Endodermal cell (in vitro differentiated cells): ENCODE data around the gene C13orf46. TPM values are rescaled to one million over a fixed set of nuclear protein-coding genes. Genes with fewer than 3 reads are reported as not detected.

Experiments
- DNase-seq: peaks from one replicate; pipeline ENCODE4 v3.0.0-alpha.2; 2017
- H3K27ac ChIP-seq: 2 replicates; pipeline ENCODE4 v1.5.1; 2013; ENCODE audit warnings: mild to moderate bottlenecking, low read depth, low read length, moderate library complexity
- H3K27me3 ChIP-seq: 2 replicates; pipeline ENCODE4 v1.6.1; 2013; ENCODE audit warnings: mild to moderate bottlenecking, low read length, moderate library complexity; ENCODE audit not compliant: insufficient read depth, control insufficient read depth, poor library complexity, severe bottlenecking
- H3K36me3 ChIP-seq: 2 replicates; pipeline ENCODE4 v1.7.0; 2013; ENCODE audit warnings: mild to moderate bottlenecking, low read length, moderate library complexity; ENCODE audit not compliant: control insufficient read depth, insufficient read depth
- H3K4me1 ChIP-seq: one replicate; pipeline ENCODE4 v1.7.0; 2013; ENCODE audit warnings: low read length; ENCODE audit not compliant: control insufficient read depth, insufficient read depth
- H3K4me3 ChIP-seq: 2 replicates; pipeline ENCODE4 v1.5.1; 2013; ENCODE audit warnings: mild to moderate bottlenecking, low read length, moderate library complexity
- H3K9ac ChIP-seq: 2 replicates; pipeline ENCODE4 v1.6.1; 2013; ENCODE audit warnings: mild to moderate bottlenecking, low read length, moderate library complexity; ENCODE audit not compliant: poor library complexity, severe bottlenecking; ENCODE audit errors: extremely low read depth
- H3K9me3 ChIP-seq: 2 replicates; pipeline ENCODE4 v1.6.1; 2013; ENCODE audit warnings: mild to moderate bottlenecking, low read length, moderate library complexity; ENCODE audit not compliant: control insufficient read depth
- H3K27ac Mint-ChIP-seq: 2 replicates; pipeline ENCODE4 v1.8.0; 2020; ENCODE audit warnings: mixed read lengths
- H3K27me3 Mint-ChIP-seq: 2 replicates; pipeline ENCODE4 v1.8.0; 2021; ENCODE audit warnings: mild to moderate bottlenecking, mixed read lengths; ENCODE audit not compliant: insufficient read depth
- H3K36me3 Mint-ChIP-seq: 2 replicates; pipeline ENCODE4 v1.8.0; 2020; ENCODE audit warnings: low read depth, mixed read lengths
- H3K4me1 Mint-ChIP-seq: 2 replicates; pipeline ENCODE4 v1.8.0; 2020; ENCODE audit warnings: mixed read lengths
- H3K4me3 Mint-ChIP-seq: 2 replicates; pipeline ENCODE4 v1.8.0; 2020; ENCODE audit warnings: mild to moderate bottlenecking, moderate library complexity, mixed read lengths
- H3K9me3 Mint-ChIP-seq: 2 replicates; pipeline ENCODE4 v1.8.0; 2020; ENCODE audit warnings: mild to moderate bottlenecking, mixed read lengths
- CTCF ChIP-seq: fragments of 200-600 bp; sonication (generic); conservative IDR thresholded peaks from 2 replicates; pipeline ENCODE4 v1.5.0; 2021; ENCODE audit warnings: antibody characterized with exemption, mild to moderate bottlenecking
- WGBS, 2 experiments: methylation state at CpG; one replicate each; pipeline versions ENCODE4 v1.1.5 to v1.1.7; 2013; ENCODE audit warnings: missing lambda C conversion rate in 2 of 2, mixed read lengths in 1 of 2; ENCODE audit not compliant: insufficient coverage in 1 of 2, insufficient read length in 1 of 2; 5-methylcytosine and 5-hydroxymethylcytosine counted together
- total RNA-seq, 2 donors: library from RNA; stranded (reverse); fragmentation: NEBNext Ultra II Directional in 1 of 2; extraction: Animal tissue kit (Norgen Biotek cat#: 25700) in 1 of 2; gene quantifications; 2 replicates in 1 of 2; 3 replicates in 1 of 2; pipeline ENCODE4 v1.2.1, GENCODE V29; 2021

Gene C13orf46
- total RNA-seq, 2 donors from 2014 or later, result 0.20 to 0.27 TPM

- no peak overlapping the region for H3K27ac Mint-ChIP-seq
- TF ChIP-seq CTCF, result no peak
- H3K9me3 Mint-ChIP-seq, result peaks cover 16% of the 10 kb centered on the region
- DNase-seq, result peak; percentile 39
- WGBS, 2 experiments, result 95 to 96% methylated on average over 27 to 29 of the region's 29 CpGs
- Histone ChIP-seq H3K9ac (no peak overlapping the region), H3K4me3 (no peak overlapping the region), H3K27me3 (no peaks in the 10 kb centered on the region), H3K9me3 (peaks cover 10% of the 10 kb centered on the region), H3K27ac (no peak overlapping the region), H3K4me1 (no peaks in the 10 kb centered on the region), H3K36me3 (no peaks in the 10 kb centered on the region)
- no peaks in the 10 kb centered on the region for H3K4me1 Mint-ChIP-seq
- H3K4me3 Mint-ChIP-seq, result no peak overlapping the region
- peaks cover 12% of the 10 kb centered on the region for H3K27me3 Mint-ChIP-seq
- no peaks in the 10 kb centered on the region for H3K36me3 Mint-ChIP-seq
These were observed 56.1 kb downstream of the C13orf46 start for GRCh38 chr13:113917594-113918371.

- no peaks in the 10 kb centered on the region for H3K36me3 Mint-ChIP-seq
- no peak overlapping the region for H3K4me3 Mint-ChIP-seq
- no peak for TF ChIP-seq CTCF
- WGBS, 2 experiments, result 88 to 92% methylated on average over 5 to 14 of the region's 14 CpGs
- peaks cover 10% of the 10 kb centered on the region for H3K9me3 Mint-ChIP-seq
- Histone ChIP-seq H3K9ac (no peak overlapping the region), H3K9me3 (peaks cover 7% of the 10 kb centered on the region), H3K27me3 (no peaks in the 10 kb centered on the region), H3K4me3 (no peak overlapping the region), H3K36me3 (no peaks in the 10 kb centered on the region), H3K4me1 (no peaks in the 10 kb centered on the region), H3K27ac (no peak overlapping the region)
- DNase-seq, result peak; percentile 31
- H3K27me3 Mint-ChIP-seq, result peaks cover 12% of the 10 kb centered on the region
- no peak overlapping the region for H3K27ac Mint-ChIP-seq
- H3K4me1 Mint-ChIP-seq, result no peaks in the 10 kb centered on the region
These were observed 56.8 kb downstream of the C13orf46 start for GRCh38 chr13:113917096-113917495.

GRCh38 chr13:113916330-113916815, 57.5 kb downstream of the C13orf46 start:
- no peak for DNase-seq
- H3K27me3 Mint-ChIP-seq, result peaks cover 12% of the 10 kb centered on the region
- Histone ChIP-seq H3K36me3 (no peaks in the 10 kb centered on the region), H3K27me3 (no peaks in the 10 kb centered on the region), H3K9me3 (no peaks in the 10 kb centered on the region), H3K4me3 (no peak overlapping the region), H3K9ac (no peak overlapping the region), H3K4me1 (no peaks in the 10 kb centered on the region), H3K27ac (no peak overlapping the region)
- H3K27ac Mint-ChIP-seq, result no peak overlapping the region
- no peaks in the 10 kb centered on the region for H3K36me3 Mint-ChIP-seq
- no peak overlapping the region for H3K4me3 Mint-ChIP-seq
- no peaks in the 10 kb centered on the region for H3K4me1 Mint-ChIP-seq
- H3K9me3 Mint-ChIP-seq, result peaks cover 3% of the 10 kb centered on the region
- WGBS, 2 experiments, result 94 to 95% methylated on average over 2 of the region's 2 CpGs
- no peak for TF ChIP-seq CTCF
